ENCODE data around the gene RBM43. TPM values are rescaled to one million over a fixed set of nuclear protein-coding genes. Genes with fewer than 3 reads are reported as not detected.

The RBM43 gene
- total RNA-seq, 4 donors from 2014 or later: 1.0 to 18.5 (median 8.3) TPM

GRCh38 chr2:151268085-151268484 lies 6.4 kb upstream of the RBM43 start:
- no peak for DNase-seq
- Histone ChIP-seq H3K9me3 (no peaks in the 10 kb centered on the region), H3K4me1 (no peaks in the 10 kb centered on the region), H3K36me3 (no peaks in the 10 kb centered on the region), H3K27me3 (no peaks in the 10 kb centered on the region), H3K27ac (no peak overlapping the region), H3K4me3 (no peak overlapping the region)
- intact Hi-C loops (cut with DNase I; ENCODE audit: low total_unique reads): no loop called here
- TF ChIP-seq POLR2A (IDR thresholded peaks at IDR 0.05) (no peak), CTCF (IDR thresholded peaks at IDR 0.05) (no peak)

- Histone ChIP-seq H3K27me3 (no peaks in the 10 kb centered on the region), H3K4me3 (no peak overlapping the region), H3K27ac (no peak overlapping the region), H3K9me3 (no peaks in the 10 kb centered on the region), H3K4me1 (no peaks in the 10 kb centered on the region), H3K36me3 (no peaks in the 10 kb centered on the region)
- no peak for TF ChIP-seq POLR2A (IDR thresholded peaks at IDR 0.05)
- TF ChIP-seq CTCF (IDR thresholded peaks at IDR 0.05): no peak
- DNase-seq: no peak
- intact Hi-C loops (cut with DNase I; ENCODE audit: low total_unique reads): no loop called here
These were observed 5.9 kb upstream of the RBM43 start for GRCh38 chr2:151267537-151267936.

- no peaks in the 10 kb centered on the region for H3K36me3 ChIP-seq
- H3K27me3 ChIP-seq: no peaks in the 10 kb centered on the region
- intact Hi-C loops (cut with DNase I; ENCODE audit: low total_unique reads): no loop called here
- H3K9me3 ChIP-seq: no peaks in the 10 kb centered on the region
- H3K4me3 ChIP-seq: no peak overlapping the region
- no peak for DNase-seq
- H3K4me1 ChIP-seq: no peaks in the 10 kb centered on the region
- no peak overlapping the region for H3K27ac ChIP-seq
- TF ChIP-seq CTCF (IDR thresholded peaks at IDR 0.05) (no peak), POLR2A (IDR thresholded peaks at IDR 0.05) (no peak)
These were observed 4.3 kb upstream of the RBM43 start for GRCh38 chr2:151265991-151266390.

- H3K4me1 ChIP-seq: no peaks in the 10 kb centered on the region
- H3K4me3 ChIP-seq: no peak overlapping the region
- no peaks in the 10 kb centered on the region for H3K9me3 ChIP-seq
- TF ChIP-seq CTCF (IDR thresholded peaks at IDR 0.05) (no peak), POLR2A (IDR thresholded peaks at IDR 0.05) (no peak)
- no peaks in the 10 kb centered on the region for H3K27me3 ChIP-seq
- DNase-seq: no peak
- no peaks in the 10 kb centered on the region for H3K36me3 ChIP-seq
- no peak overlapping the region for H3K27ac ChIP-seq
- intact Hi-C loops (cut with DNase I; ENCODE audit: low total_unique reads): no loop called here
These were observed 2.6 kb upstream of the RBM43 start for GRCh38 chr2:151264157-151264825.

- H3K27ac ChIP-seq: peak overlapping the region; percentile 98
These were observed 966 bp upstream of the RBM43 start for GRCh38 chr2:151262629-151263028.

More at GRCh38 chr2:151262629-151263028, 966 bp upstream of the RBM43 start:
- H3K27me3 ChIP-seq: no peaks in the 10 kb centered on the region
- peak in 1 of 2 donors; percentile 19 for DNase-seq
- no peaks in the 10 kb centered on the region for H3K36me3 ChIP-seq
- H3K4me3 ChIP-seq: no peak overlapping the region
- no peaks in the 10 kb centered on the region for H3K9me3 ChIP-seq
- H3K4me1 ChIP-seq: no peaks in the 10 kb centered on the region
- intact Hi-C loops (cut with DNase I; ENCODE audit: low total_unique reads): no loop called here
- TF ChIP-seq CTCF (IDR thresholded peaks at IDR 0.05): no peak
- no peak for TF ChIP-seq POLR2A (IDR thresholded peaks at IDR 0.05)
